OCI-LY1 (cell line): Measurements from ENCODE around the gene ZIC3.
"Not testable (repeated sequence)": the region's sequence is repeated elsewhere in the genome, so short reads cannot be mapped to it uniquely, and the experiment has no call there.

Experiments
- CTCF ChIP-seq: fragments of 200-600 bp; sonication (generic), shearing (Covaris generic); IDR thresholded peaks from 2 replicates; pipeline ENCODE4 v1.5.1; 2017; ENCODE audit warnings: mild to moderate bottlenecking, antibody characterized with exemption, low read length, moderate library complexity, mixed read lengths
- EZH2 ChIP-seq: fragments of 200-600 bp; sonication (generic), shearing (Covaris generic); IDR thresholded peaks from 2 replicates; pipeline ENCODE4 v1.8.0; 2017; ENCODE audit warnings: borderline replicate concordance, mixed run types, mild to moderate bottlenecking, antibody characterized with exemption, low read length, moderate library complexity, mixed read lengths

- not testable (repeated sequence) for TF ChIP-seq CTCF, EZH2
These were observed 13.8 kb upstream of the ZIC3 start for GRCh38 chrX:137552098-137552497.
